Hindlimb muscle (tissue), 1 donor: ENCODE results near the gene CERT1. TPM values are rescaled to one million over a fixed set of nuclear protein-coding genes. Genes with fewer than 3 reads are reported as not detected.
"Not testable (repeated sequence)": the region's sequence is repeated elsewhere in the genome, so short reads cannot be mapped to it uniquely, and the experiment has no call there.

Experiments used
- DNase-seq: peaks from one replicate; pipeline ENCODE4 v3.0.0-alpha.2; 2013
- polyA plus RNA-seq: library from polyadenylated mRNA; unstranded; fragments of 120-200 nt; gene quantifications from one replicate; pipeline ENCODE4 v1.2.1, GENCODE V29; 2013; ENCODE audit not compliant: insufficient read length

The CERT1 gene
- polyA plus RNA-seq, 1 donor: 34.0 TPM

DNA sequence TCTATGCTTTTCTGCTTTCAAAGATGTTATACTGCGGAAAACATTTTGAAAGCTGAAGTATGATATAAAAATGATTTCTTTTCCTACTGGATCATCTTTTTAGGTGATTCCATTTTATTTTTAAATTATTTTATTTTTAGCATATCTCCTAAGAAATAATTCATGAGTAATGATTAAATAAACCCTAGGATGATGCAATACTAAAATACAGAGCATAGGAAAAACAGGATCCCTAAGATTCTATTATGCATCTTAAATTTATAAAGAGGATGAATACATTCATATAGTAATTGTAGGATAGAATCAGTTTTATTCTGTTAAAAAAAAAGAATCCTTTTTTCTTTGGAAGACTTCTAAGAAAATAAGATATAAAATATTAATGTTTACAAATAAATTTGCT, 11.1 kb upstream of the CERT1 start:
- DNase-seq: no peak

DNA sequence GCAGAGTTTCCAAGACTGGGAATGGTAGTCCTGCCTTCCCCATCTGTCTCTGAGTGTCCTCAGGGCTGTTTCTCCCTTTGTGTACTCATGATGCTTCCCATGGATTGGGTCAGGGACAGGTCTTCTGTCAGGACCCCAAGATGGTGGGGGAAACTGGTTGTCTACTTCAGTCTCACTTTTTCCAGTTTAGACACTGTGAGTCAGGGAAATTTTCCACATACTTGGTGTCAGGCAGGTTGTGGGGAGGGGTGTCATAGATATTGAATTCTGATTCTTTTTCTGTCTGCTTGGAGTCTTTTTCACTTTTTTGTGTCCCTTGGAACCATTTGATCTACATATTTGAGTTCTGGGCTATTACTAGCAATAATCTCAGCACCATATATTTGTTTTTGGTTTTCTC, 10.6 kb upstream of the CERT1 start:
- no peak for DNase-seq

DNA sequence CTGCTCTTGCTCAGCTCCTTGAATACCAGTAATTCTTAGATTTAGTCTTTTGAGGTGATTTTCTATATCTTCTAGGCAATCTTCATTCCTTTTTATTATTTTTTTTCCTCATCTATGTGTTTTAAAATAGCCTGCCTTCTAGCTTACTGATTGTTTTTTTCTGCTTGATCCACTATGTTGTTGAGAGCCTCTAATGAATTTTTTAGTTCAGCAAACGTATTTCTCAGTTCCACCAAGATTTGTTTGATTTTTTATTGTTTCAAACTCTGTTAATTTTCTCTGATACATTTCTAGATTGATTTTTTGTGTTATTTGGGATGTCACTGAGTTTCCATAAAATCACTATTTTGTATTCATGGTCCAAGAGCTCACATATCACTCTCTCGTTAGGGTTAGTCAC, 9.8 kb upstream of the CERT1 start:
- no peak for DNase-seq

DNA sequence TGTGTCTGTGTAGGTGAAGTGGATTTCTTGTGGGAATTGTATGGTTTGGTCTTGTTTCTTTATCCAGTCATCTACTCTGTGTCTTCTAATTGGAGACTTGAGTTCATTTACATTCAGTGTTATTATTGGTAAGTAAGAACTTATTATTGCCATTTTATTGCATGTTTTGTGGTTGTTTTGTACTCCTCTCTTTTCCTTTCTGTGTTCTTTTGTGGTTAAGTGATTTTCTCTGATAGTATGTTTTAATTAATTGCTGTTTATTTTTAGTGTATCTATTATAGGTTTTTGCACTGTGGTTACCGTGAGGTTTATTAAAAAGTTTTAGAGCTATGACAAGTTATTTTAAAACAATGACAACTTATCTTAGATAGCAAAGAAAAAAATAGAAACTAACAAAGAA, 8.3 kb upstream of the CERT1 start:
- no peak for DNase-seq

DNA sequence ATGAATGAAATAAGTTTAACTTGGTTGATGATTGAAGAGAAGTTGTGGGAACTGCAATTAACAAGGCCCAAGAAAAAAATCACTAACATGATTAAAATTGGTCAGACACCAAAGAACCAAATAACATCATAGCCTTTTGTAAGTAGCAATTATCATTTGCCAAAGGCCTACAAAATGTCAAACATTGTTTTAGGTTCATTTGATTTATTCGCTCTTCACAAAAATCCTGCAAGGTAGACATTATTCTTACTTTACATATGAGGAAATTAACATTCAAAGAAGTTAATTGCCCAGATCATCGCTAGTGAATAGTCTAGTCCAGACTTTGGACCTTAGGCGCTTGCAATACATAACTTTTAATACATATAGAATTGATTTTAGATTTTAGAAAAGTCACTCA, 2.9 kb upstream of the CERT1 start:
- no peak for DNase-seq

- no peak for DNase-seq
These were observed 2.4 kb upstream of the CERT1 start for GRCh38 chr5:75513841-75514240.

GRCh38 chr5:75512383-75513074, 1.1 kb upstream of the CERT1 start:
- no peak for DNase-seq

DNA sequence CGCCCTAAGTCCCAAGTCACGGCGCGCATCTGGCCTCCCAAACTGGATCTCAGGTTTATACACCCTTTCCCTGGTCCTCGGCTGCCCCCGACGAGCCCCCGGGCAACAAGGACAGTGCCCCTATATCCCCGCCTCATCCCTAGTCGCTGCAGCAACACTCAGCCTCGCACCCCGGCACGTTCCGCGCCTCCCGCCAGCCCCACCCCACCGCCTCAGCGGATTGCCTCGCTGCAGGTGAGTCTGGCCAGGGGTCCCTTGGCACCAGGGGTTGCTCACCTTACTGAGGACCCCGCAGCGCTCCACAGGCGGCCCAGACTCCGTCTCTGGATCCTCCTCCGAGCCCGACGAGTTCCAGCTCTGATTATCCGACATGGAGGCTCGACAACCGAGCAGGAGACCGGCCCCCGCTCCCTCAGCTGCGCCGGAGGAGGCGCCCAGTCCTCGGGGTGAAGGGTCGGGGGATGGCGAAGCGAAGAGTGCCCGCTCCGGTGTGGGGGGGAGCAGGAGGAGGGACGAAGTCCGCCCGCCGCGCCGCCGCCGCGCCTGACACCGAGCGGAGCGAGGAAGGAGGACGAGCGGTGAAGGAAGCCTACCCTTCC, 494 bp downstream of the CERT1 start:
- peak; percentile 38 for DNase-seq

DNA sequence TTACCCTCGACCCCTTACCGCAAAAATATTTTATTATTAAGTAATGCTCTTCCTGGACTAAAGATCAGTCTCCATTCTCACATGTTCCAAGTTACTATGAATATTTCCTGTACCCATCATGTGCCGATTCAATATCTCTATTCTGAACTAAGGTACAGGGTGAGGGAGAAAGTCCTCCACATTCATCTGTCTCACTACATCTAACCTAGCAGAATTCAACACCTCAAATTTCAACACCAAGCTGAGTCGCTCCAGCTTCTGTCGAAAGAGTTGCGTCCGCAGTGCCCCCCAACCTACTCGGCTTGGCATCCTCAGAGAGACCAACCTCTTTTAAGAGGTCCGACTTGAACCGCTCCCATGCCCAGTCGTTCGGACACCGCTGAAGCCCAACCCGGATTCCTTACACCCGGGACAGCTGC, 1.0 kb downstream of the CERT1 start:
- no peak for DNase-seq

DNA sequence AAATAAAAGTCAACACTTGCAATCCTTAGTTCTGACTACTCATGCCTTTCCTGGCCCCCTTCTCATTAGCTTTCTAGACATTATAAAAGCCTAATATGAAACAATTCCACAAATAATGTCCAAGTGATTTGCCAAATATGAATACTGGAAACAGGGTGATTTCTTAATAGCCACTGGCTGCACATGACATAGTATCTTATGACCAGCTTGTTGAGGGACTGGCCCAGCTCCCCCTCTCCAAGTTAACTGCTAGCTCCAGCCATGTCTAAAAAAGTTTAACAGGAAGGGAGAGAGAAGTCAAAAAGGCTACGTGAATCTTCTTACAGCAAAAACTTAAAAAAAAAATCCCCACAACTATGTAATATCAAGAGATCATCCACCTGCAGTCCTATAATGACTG, 1.5 kb downstream of the CERT1 start:
- DNase-seq: peak; percentile 22

- no peak for DNase-seq
These were observed 1.9 kb downstream of the CERT1 start for GRCh38 chr5:75509546-75509945.

DNA sequence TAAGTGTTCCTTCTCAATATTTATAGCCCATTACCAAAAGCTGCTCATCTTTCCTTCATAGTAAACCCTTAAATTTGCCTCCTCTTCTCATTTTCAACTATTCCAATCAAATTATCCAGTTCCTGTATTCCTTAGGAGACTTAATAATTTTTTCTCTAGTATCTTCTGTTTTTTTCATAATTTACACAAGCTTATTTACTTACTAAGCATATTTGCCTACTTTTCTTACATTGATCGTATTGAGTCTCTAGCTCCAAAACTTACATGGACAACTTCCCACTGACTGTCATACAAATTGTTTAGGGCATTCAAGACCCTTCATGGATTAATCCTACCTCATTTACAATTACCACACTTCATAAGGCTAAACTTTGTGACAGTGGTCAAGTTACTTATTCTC, 3.6 kb downstream of the CERT1 start:
- no peak for DNase-seq

DNA sequence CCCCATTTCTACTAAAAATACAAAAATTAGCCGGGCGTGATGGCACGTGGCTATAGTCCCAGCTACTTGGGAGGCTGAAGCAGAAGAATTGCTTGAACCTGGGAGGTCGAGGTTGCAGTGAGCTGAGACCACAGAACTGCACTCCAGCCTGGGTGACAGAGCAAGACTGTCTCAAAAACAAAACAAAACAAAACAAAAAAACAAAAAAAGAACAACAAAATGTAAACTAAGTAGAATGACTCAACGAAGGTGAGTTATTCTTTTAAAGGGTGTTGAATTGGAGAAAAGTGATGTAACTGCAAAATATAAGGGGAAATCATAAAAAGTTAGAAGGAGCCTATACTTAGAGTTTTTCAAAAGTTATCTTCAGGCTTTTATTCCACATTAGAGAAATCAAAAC, 6.3 kb downstream of the CERT1 start:
- DNase-seq: not testable (repeated sequence)

GRCh38 chr5:75498875-75499274, 12.6 kb downstream of the CERT1 start:
- not testable (repeated sequence) for DNase-seq

GRCh38 chr5:75498208-75498777, 13.1 kb downstream of the CERT1 start:
- DNase-seq: no peak

DNA sequence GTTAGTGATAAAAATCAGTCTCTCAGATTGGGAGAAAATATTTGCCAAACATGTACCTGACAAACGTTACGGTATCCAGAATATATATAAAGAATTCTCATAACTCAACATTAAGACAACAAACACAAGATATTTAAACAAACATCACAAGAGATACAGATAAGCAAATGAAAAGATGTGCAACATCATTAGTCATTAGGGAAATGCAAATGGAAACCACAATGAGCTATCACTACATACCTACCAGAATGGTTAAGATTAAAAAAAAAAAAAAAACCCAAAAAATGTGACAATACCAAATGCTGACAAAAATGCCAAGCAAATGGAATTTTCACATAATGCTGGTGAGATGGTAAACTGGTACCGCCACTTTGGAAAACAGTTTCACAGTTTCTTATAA, 15.4 kb downstream of the CERT1 start:
- no peak for DNase-seq

- no peak for DNase-seq
These were observed 19.8 kb downstream of the CERT1 start for GRCh38 chr5:75491621-75492020.

GRCh38 chr5:75489847-75490246, 21.6 kb downstream of the CERT1 start:
- DNase-seq: not testable (repeated sequence)

- no peak for DNase-seq
These were observed 26.8 kb downstream of the CERT1 start for GRCh38 chr5:75484605-75485004.

DNA sequence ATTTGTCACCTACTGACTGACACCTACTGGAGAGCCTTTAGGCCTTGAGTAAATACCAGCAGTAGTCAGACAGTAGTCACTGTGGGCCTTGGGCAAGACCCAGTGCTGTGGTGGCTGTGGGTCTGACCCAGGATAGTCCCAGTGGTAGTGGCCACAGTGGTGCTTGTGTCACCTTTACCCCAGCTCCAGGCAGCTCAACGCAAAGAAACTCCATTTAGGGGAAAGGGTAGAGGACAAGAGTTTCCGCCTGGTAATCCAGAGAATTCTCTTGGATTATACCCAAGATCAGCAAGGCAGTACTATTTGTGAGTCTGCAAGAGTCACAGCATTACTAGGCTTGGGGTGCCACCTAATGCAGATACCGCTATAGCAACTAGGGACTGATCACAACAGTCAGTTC, 28.9 kb downstream of the CERT1 start:
- DNase-seq: no peak

- no peak for DNase-seq
These were observed 30.4 kb downstream of the CERT1 start for GRCh38 chr5:75481024-75481423.

DNA sequence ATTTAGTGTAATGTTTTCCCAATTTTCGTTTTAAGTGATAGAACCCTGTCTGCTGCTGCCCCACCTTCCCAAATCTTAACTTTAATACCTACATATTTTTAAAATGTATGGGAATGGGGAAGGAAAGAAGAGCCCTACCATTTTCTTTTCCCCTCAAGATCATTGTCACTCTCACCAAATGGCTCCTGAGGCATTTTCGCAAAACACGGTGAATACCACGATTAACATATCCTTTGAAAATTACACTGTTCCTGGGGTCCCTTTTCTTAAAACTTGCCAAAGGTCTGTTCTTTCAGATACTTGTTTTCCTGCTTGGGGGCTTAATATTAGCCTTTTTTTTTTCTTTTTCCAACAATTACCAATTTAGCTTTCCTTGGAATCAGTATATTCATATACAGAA, 36.1 kb downstream of the CERT1 start:
- DNase-seq: no peak

DNA sequence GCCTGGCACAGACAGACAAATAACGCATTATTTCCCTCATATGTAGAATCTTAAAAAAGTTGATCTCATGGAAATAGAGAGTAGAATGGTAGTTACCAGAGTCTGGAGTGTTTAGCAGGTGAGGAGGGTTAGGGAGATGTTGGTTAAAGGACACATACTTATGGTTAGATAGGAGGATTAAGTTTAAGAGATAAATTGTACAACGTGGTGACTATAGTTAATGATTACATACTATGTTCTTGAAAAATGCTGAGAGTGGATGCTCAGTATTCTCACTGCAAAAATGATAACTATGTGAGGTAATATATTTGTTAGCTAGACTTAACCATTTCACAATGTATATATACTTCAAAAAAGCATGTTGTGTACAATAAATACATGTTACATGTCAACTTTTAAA, 38.0 kb downstream of the CERT1 start:
- DNase-seq: no peak

DNA sequence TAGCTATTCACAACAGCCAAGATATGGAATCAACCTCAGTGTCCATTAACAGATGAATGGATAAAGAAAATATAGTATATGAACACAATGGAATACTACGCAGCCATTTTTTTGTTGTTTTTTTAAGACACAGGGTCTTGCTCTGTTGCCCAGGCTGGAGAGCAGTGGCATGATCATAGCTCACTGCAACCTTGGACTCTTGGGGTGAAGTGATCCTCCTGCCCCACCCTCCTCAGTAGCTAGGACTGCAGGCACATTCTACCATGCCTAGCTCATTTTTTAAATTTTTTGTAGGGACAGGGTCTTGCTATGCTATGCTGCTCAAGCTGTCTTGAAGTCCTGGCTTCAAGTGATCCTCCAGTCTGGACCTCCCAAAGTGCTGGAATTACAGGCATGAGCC, 38.5 kb downstream of the CERT1 start:
- DNase-seq: no peak
